IPS-NIHi7 (cell line): ENCODE results near the gene SVIL.
"Not testable (repeated sequence)": the region's sequence is repeated elsewhere in the genome, so short reads cannot be mapped to it uniquely, and the experiment has no call there.

Source experiments
- DNase-seq: peaks from one replicate; pipeline ENCODE4 v3.0.0; 2012; ENCODE audit warnings: mixed read lengths; ENCODE audit errors: extremely low spot score

SVIL gene

DNA sequence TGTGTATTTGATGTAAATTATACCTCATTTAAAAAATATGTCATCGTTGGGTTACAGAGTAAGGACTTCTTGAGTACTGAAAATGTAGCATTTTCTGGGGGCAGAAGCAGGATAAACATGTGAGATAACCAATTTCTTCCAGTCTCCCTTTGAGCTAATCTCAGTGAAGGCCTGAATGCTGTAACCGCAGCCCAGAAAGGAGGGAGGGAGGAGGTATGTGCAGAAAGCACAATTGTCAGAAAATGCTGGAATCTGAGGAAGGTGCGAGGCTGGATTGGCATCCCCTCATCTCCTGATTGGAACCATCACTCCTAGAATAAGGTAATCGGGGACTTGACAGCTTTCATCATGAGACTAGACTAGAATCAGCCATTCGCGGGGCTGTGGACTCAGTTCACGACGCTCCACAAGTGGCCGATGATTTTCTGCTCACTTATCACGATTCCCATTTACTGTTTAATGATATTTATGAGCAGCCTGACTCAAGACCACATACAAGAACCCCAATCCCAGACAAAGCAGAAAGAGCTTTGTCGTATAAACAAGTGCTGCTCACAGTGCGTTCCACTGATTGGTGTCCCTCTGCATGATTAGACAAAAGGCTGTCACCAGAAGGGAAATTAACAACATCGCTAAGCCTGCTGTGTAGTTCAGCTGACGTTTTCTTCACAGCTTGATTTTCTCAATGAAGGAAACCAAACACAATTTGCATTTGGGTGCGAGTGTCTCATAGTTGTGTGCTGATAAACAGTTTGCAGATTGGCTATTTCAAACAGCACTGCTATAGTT is 93.2 kb downstream of the SVIL start:
- no peak for DNase-seq

DNA sequence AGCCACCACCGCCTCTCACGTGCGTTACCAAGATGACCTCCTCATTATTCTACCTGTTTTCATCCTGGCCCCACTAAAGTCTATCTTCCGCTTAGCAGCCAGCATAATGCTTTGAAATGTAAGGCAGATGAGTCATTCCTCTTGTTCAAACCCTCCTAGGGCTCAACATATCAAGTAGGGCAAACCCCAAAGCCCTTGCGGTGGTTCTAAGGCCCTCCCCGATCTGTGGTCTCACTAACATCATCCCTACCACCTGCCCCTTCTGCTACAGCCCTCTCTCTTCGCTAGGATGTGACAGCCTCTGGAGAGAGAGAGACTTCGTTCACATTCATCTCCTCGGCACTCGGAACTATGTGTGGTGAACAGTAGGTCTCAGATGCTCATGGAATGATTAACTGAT is 94.8 kb downstream of the SVIL start:
- no peak for DNase-seq

DNA sequence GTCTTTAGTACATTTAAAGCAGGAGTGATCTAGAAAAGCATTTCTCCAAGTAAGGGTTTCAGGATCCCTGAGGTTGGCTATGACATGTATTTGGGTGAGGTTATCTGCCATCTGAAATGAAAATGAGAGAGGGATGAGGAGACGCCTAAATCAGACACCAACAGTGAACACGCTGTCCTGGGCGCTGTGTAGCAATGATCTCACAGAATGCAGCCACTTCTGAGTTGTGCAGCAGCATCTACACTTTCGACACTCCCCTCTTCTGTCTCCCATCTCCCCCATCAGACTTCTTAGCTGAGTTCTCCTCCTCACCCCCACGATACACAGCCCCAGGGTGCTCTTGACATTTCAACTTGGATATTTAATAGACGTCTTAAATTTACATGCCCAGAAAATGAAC is 95.4 kb downstream of the SVIL start:
- DNase-seq, result no peak

GRCh38 chr10:29537799-29538198 is 97.0 kb downstream of the SVIL start:
- no peak for DNase-seq

- not testable (repeated sequence) for DNase-seq
Observed at GRCh38 chr10:29536691-29537090, 98.1 kb downstream of the SVIL start.

DNA sequence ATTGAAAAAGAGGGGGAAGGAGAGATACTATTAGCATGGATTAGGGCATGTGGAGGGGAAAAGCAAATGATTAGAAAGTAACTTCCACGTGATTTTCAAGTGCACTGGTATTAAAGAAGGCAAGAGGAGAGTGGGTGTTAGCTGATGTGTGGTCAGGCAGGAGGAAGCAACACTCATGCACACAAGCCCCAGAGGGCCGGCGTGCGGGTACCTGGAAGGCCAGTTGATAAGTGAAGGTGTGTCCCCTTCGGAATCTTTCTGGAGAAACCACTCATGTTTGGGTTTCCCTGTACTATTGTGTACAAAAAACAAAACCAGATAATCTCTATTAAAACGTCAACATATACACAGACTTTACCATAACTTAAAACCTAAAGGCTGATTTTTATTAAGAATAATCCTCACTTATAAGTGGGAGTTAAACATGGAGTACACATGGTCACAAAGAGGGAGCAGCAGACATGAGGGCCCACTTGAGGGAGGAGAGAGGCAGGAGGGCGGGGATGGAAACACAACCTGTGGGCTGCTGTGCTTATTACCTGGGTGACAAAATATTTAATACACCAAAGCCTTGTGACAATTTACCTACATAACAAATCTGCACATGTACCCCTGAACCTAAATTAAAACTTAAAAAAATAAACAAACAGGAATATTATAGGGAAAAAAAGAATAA is 98.9 kb downstream of the SVIL start:
- DNase-seq, result no peak

- DNase-seq, result peak; percentile 87
Observed at GRCh38 chr10:29535012-29535777, 99.6 kb downstream of the SVIL start.

DNA sequence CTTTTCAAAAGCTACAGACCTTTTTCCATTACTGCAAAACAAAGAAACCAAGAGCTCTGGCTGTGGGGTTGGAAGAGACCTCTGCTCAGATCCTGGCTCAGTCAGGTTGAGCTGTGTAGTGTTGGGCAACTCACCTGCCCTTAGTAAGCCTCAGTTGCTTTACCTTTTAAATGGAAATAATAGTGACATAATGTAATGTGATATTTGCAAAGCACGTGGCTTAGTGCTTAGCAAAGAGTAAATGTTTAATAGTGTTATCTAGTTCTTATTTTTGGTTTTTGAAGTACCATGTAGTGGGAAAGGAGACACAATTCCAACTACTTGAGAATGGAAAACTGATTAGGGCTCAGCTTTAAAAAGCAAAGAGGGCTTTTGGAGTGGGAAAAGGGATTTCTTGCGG is 100.2 kb downstream of the SVIL start:
- DNase-seq, result no peak

DNA sequence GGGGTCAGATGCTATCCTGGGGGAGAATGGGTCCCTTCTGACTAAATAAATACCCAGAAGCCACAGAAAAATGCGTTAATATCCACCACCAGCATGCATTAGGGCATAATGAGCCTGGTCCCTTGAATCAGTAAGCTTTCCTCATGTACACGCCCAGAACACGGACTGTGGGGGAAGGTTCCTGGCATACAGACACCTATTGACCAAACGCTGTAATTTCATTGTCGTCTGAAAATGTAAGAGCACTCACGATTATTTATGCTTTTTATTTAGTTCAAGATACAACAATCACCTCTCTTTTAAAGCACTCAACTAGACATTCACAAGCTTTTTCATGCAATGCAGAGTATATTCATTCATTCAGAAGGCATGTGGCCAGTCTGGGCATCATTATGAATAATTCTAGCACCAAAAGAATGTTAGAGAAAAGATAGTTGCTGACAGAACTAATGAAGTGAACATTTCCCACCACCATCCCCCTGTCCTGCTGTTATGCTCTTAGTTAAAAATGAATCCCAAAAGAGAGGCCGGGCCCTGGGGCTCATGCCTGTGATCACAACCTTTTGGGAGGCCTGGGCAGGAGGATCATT is 101.0 kb downstream of the SVIL start:
- DNase-seq, result no peak

DNA sequence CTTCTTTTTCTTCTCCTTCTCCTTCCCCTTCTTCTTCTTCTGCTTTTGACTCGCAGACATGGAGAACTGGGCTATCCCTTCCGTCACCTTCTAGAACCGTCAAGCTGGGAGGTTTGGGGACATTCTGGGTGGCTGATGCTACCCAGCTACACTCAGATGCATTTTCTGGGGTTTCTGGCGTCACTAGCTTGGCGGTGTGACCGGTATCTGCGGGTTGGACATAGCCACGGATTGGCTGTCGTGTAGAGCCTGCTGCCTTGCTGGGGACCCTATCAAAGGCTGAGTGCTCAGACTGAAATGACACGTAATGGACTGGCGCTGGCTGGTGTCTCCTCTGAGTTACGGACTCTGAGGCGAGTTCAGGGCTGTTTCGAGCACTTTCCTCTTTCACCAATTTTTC is 101.7 kb downstream of the SVIL start:
- no peak for DNase-seq

GRCh38 chr10:29532256-29532878 is 102.4 kb downstream of the SVIL start:
- no peak for DNase-seq

DNA sequence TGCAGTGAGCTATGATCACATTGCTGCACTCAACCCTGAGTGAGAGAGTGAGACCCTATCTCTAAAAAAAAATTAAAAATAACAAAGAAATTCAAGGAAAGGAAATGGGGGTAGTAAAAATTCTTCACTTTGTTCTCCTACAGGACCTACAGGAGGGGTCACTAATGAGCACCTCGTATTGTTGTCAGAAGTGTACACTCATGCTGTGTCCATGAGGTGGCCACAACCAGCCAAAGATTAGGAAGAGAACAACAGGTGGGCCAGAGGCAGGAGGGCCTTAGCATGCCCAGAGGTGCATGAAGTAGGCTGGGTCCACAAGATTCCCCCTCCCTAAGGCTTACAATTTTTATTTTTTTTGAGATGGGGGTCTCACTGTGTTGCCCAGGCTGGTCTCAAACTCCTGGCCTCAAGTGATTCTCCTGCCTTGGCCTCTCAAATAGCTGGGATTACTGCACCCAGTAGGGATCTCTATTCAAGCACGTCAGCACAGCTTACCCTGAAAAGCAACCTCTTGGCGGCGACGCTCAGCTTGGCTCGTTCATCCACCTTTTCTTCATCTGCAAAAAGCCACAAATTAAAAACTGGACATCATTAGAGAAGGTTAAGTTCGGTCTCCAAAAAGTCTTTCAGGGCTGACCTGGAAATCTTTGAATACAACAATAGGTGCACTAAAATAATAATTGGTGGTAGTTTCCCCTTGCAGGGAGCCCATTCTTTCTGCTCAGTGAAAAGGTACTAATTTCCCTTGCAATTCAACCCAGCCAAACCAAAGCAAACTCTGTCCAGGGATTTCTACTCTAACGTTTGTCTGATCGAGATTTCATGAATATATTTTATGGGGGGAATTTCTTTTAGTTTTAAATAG is 104.4 kb downstream of the SVIL start:
- DNase-seq, result no peak

- DNase-seq, result no peak
Observed at GRCh38 chr10:29529146-29529545, 105.6 kb downstream of the SVIL start.

- DNase-seq, result no peak
Observed at GRCh38 chr10:29525762-29526161, 109.0 kb downstream of the SVIL start.

DNA sequence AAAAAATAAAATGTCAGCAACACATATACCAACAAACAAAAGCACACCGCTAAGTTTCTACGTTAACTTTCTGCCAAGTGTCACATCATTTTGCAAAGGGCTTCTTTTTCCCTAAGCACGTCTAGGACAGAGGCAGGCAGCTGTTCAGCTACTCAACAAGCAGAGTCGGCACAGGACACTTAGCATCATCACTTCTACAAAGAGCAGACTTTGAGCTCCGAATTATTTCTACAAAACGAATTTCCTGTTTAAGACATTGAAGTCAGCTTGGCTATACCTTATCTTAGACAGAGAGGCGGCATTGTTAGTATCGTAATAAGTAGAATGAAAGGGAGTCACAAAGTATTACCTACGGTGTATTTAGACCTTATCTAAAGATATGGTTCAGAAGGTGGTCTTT is 110.1 kb downstream of the SVIL start:
- no peak for DNase-seq

DNA sequence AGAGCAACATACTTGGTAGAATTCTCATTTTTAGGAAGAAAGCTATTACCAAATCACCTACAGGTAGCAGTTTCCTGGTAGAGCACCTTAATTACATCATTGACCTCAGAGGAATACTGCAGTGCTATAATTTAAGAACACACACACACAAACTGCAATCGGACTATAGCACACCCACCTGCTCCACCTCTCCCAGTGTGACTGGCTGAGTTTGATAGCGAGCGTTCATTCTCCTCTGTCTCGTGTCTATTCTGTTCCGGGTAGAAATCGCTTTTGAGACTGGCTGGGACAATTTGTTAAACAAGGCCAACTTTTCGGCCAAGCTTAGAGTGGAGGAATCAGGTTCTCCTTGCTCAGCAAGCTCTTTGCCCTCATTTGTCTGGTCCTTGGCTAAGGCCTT is 110.5 kb downstream of the SVIL start:
- DNase-seq, result no peak

DNA sequence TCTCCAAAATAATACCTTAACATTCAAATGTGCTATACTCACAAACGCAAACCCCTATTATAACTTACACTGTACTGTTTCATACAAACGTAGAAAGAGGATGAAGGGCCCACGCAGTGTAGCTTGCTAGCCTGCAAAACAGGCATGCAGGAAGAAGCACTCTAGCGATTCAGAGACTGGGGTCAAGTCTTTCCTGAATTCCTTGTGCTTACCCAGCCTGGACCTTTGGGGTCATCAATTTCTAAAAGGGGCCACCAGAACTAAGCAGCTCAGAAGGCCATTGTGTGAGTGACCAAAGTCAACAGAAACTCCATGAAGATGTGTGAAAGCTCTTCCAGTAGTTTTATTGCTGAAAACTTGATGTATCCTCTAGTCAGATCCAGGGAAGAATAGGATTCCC is 111.9 kb downstream of the SVIL start:
- DNase-seq, result no peak

DNA sequence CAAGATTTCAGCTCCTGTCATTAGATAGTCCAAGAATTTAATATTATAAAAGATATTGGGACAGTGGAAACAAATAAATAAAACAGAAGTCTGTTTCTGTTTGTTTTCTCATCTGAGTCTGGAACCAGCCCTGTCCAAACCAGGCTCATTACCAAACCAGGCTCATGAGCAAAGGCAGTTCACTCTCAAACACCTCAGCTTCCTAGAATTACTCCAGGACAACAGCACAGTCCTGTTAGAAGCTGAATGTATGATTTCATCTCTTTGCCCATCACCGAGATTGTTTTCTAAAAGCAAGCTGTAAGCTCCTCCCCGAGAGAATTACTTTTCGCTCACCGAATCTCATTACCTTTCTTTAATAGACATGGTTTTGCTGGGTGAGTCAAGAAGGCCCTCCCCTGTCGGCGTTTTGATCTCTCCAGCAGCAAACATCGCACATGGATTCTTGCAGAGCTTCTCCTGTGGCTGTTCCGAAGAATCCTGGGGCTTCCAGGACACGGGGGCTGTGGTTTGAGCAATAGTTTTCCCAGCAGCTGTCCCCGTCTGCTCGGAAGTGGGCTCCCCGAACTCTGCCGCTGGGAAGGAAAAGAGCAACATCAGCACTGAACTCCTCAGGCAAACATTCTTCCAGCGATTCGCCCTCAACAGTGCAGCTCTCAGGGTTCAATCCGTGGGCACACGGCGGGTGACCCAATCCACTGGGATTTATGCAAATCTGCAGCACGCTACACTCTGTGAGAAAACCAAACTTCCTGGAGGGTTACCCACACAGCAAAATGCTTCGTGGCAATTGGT is 112.5 kb downstream of the SVIL start:
- no peak for DNase-seq

DNA sequence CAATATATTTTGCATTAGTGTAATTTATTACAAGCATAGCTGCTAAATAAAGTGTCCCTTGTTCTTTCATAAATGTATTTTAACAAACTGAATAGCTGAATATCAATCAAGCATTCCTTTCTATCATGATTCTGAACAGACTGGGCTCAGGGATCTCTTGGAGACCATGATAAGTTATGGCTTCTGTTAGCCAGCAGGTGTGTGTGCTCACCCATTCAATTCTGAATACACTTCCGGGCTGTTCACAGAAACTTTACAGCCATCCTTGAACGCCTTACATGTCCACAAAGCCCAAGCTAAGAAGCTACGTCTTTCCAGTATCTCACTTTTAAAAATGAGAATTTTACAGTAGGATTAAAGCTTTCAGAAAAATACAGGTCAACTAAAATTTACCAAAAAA is 115.1 kb downstream of the SVIL start:
- DNase-seq, result no peak

GRCh38 chr10:29517352-29517923 is 117.3 kb downstream of the SVIL start:
- DNase-seq, result peak; percentile 84
